HG03460 (cell line): ENCODE results near the gene RBMX.

Experiments used
- ATAC-seq: cut with Tn5 transposase; IDR thresholded peaks from one replicate; pipeline ENCODE4 v1.9.1; 2021; ENCODE audit not compliant: unreplicated experiment

Gene RBMX

DNA sequence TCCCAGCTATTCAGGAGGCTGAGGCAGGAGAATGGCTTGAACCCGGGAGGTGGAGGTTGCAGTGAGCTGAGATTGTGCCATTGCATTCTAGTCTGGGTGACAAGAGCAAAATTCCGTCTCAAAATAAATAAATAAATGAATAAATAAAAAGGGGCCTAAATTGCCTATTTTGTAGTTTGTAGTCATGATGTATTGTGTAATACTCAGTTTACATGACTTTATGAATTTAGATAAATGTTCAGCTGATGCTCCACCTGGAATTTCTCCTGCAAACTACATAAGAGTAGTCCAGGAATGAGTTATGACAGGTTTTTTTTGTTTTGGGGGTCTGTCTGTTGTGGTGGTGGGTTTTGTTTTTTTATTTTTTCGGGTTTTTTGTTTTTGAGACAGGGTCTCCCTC lies 31.1 kb downstream of the RBMX start:
- ATAC-seq, result no peak

DNA sequence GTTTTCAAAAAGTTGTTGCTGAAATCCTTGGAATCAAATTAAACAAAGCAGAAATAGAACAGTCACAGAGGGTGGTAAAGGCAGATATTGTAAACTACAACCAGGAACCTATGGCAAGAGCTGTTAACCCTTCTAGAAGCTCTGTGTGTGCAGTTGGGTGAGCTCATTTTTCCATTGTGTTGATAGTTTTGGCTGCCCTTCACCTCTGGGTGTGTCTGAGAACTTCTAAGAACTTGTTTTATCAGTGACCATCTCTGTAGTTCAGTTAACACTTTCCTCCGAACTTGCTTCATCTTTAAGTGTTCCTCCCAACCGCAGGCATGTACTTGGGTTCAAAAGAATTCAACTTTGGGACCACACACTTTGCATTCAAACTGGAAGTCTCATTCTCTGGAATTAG lies 32.7 kb downstream of the RBMX start:
- no peak for ATAC-seq

DNA sequence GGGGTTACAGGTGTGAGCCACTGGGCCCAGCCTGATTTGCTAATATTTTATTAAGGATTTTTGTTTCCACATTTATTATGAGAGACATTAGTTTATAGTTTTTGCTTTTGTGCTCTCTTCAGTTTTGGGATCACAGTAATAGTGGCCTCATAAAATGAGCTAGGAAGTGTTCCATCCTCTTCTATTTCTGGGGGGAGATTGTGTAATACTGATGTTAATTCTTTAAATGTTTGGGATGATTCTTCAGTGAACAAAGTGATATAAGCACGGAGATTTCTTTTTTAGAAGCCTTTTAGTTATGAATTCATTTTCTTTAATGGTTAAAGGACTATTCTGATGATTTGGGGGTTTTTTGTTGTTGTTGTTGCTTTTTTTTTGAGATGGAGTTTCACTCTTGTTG lies 41.3 kb downstream of the RBMX start:
- no peak for ATAC-seq

DNA sequence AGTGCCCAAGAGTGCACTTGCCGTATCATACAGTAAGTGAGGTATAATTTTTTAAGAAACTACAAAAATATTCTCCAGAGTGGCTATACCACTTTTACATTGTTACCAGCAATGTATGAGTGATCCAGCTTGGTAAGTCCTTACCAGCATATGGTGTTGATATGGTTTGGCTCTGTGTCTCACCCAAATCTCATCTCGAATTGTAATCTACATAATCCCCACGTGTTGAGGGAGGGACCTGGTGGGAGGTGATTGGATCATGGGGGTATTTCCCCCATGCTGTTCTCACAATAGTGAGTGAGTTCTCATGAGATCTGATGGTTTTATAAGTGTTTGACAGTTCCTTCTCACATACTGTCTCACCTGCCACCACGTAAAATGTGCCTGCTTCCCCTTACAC lies 44.8 kb downstream of the RBMX start:
- no peak for ATAC-seq

DNA sequence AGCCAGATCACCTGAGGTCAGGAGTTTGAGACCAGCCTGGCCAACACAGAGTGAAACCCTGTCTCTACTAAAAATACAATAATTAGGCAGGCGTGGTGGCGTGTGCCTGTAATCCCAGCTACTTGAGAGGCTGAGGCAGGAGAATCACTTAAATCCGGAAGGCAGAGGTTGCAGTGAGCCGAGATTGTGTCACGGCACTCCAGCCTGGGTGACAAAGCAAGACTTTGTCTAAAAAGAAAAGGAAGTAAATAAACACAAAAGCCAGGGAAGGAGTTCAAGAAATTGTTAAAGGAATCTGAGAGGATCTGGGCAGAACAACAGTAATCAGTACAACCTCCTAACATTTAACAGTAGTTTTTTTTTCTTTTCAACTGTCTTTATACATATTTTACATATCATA lies 51.1 kb downstream of the RBMX start:
- ATAC-seq, result no peak

DNA sequence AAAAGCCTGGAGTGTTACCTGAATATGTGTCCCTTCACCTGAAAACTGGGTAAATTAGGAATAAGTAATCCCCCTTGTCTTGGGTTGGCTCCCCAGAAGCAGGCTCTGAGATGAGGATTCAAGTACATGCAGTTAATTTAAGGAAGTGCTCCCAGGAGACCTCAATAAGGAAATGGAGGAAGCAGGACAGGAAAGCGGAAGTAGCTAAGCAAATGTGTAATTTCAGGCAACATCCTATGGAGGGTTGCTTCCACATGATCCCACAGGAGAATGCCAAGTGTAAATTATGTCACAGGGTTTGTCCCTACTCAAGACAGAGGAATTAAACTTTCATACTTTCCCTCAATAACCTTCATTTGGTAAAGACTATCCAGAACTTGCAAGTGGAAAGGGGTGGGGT lies 51.7 kb downstream of the RBMX start:
- ATAC-seq, result no peak

DNA sequence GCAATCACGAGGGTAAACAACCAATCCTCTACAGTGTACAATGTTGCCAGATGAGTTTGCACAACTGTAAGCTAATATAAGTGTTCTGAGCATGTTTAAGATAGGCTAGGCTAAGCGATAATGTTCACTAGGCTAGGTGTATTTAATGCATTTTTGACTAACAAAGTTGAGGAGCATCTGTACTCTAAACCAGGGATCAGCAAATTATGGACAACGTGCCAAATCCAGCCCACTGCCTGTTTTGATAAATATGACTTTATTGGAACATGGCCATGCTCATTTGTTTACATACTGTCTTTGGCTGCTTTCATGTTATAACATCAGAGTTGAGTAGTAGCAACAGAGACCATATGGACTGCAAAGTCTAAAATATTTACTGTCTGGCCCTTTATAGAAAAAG lies 53.5 kb downstream of the RBMX start:
- ATAC-seq, result no peak

DNA sequence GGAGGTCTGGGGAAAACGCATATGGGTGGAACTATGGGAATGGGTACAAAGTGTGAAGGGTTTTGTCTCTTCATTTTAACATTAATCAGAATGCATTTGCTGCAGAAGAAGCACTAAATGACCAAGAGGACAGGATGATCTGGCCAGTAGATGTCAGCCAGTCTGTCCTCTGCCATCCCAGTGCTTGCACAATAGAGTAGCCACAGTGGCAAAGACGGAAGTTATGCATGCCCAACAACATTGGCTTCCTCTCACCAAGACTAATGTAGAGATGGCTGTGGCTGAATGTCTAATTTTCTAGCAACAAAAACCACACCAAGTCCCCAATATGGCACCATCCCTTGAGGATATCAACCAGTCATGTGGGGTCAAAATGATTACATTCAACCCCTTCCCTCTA lies 54.8 kb downstream of the RBMX start:
- ATAC-seq, result no peak
